ENCODE data around the gene KCNQ1. TPM values are rescaled to one million over a fixed set of nuclear protein-coding genes. Genes with fewer than 3 reads are reported as not detected.

Gene KCNQ1
- total RNA-seq, 1 experiment from 2014 or later = not detected

DNA sequence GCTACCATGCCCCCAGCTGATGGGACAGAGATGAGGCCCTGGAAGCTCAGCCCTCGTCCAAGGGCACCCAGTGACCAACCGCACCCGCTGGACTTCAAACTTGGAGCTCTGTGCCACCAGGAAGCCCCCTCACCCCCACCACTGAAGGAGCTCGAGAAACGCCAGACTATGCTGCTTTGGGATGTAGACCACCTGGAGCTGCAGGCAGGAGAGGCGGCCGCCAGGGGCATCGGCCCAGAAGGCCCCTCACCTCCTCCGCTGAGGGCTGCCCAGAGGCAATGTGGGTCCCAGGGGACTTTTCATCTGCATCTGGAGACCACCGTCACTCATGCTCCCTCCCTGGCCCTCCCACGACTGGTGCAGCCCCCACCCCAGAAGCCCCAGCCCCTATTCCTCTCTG lies 412.5 kb downstream of the KCNQ1 start:
- DNase-seq (ENCODE audit: extremely low read depth, low read depth) = no peak

DNA sequence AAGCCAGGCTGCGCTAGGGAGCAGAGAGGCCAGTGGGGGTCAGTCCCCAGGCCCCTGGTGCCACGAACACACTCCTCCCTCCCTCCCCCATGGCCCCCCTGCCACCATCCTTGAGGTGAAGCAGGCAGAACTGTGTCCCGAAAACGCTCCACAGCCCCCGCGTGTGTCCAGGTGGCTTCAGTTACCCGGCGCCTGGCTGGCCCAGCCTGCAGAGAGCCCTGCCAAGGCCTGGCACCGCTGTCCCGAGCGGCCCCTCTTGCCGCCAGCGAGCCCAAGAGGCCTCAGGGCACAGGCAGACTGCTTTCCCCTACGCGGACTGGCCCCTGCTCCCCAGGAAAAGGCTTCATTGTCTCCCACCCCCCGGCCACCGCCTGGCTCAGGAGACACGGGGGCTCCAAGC lies 413.1 kb downstream of the KCNQ1 start:
- DNase-seq (ENCODE audit: extremely low read depth, low read depth) = no peak

DNA sequence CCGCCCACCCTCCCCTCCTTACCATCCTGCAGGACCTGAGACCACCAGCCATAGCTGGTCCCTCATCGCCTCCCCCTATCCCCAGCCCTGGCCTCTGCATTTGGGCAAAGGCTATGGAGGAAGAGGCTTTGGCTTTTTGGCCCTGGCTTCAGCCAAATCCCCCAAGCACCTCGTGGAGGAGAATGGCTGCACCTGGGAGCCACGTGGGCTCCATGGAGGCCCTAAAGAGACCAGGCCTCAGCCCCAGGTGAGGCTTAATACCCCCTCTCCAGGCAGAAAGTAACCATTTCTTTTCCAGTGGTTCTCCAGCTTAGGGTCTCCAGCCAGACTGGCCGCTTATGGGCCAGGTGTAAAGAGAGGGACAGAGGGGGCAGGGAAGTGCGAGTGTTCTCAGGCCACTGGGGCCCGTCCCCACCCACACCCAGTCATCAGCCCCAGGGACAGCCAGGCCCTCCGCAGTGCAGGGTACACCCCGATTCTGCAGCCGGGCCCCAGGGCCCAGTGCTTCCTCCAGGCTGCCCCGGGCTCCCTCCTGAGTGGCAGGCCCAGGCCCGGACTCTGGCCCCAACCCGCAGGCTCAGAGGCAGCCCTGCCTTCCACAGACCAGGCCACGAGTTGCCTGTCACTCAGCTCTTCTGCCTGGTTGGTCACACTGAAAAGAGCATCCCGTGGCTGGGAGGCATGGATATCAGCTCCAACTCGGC lies 414.3 kb downstream of the KCNQ1 start:
- DNase-seq (ENCODE audit: extremely low read depth, low read depth) = no peak

DNA sequence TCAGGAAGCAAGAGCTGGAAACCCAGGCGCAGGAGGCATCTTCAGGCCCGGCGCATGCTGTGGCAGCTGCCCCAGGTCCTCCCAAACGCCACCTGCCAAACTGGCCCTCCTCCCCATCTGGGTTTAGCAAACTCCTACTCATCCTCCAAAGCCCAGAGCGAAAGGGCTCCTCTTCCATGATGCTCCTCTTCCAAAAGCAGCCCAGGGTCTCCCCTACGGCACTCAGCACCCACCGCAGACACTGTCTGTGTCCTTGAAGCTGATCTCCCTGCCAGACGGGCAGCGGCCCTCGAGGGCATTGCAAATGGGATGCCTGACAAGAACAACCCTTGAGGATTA lies 414.9 kb downstream of the KCNQ1 start:
- no peak for DNase-seq (ENCODE audit: extremely low read depth, low read depth)

DNA sequence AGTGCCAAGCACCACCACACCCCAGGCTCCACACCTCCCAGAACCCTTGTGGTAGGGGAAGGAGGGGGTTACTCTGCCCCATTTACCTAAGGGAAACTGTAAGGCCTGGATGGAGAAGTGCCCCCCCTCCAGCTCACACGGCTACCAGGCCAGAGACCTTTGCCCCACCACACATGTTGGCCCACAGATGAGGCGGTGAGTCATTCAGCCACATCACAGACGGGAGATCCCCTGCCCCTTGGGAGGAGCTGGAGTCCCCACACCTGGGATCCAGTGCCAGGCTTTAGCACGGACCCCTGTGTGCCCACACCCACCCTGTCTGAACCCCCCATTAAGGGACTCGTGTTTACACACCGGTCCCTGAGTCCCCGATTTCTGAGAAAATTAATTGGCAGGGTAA lies 415.8 kb downstream of the KCNQ1 start:
- DNase-seq (ENCODE audit: extremely low read depth, low read depth) = no peak

DNA sequence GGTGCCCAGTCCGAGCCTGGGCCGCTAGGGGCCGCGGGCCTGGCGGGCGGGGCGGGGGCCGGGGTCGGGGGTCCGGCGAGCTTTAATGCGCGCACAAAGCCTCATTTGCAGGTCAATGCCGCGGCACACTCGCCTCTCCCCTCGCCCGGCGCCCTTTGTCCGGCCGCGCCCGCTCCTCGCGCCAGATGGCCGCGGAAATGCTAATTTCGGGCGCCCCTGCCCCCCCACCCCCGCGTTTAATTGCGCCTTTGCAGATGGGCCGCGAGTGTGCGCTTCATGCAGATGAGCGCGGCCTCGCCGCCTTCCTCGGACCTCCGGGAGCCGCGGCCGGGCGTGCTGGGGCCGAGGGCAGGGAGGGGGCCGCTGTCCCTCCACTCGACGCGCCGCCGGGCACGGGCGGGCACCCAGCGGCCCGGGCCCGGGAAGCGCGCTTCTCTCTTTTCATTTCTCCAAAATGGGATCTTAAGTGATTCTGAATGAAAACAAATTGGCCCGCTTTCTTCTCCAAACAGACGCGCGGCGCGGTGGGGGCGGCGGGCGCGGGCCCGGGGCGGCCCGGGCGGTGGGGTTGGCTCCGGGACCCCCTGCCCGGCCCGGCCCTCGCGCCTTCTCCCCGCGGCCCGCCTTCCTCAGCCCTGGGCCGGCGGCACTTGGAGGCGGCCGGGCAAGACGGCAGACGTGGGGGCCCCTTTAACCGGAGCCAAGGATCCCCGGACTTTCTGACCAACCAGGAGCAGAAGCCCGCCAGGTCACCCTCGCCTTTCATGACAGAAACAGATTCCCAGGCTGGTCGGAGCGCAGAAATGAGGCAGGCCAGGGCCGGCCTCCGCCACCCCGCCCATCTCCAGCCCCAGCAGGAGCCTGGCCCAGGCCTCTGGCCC lies 417.8 kb downstream of the KCNQ1 start:
- DNase-seq (ENCODE audit: extremely low read depth, low read depth) = no peak

- no peak for DNase-seq (ENCODE audit: extremely low read depth, low read depth)
These were observed 418.4 kb downstream of the KCNQ1 start for GRCh38 chr11:2863276-2863618.

GRCh38 chr11:2864901-2865300 lies 420.1 kb downstream of the KCNQ1 start:
- DNase-seq (ENCODE audit: extremely low read depth, low read depth) = no peak

DNA sequence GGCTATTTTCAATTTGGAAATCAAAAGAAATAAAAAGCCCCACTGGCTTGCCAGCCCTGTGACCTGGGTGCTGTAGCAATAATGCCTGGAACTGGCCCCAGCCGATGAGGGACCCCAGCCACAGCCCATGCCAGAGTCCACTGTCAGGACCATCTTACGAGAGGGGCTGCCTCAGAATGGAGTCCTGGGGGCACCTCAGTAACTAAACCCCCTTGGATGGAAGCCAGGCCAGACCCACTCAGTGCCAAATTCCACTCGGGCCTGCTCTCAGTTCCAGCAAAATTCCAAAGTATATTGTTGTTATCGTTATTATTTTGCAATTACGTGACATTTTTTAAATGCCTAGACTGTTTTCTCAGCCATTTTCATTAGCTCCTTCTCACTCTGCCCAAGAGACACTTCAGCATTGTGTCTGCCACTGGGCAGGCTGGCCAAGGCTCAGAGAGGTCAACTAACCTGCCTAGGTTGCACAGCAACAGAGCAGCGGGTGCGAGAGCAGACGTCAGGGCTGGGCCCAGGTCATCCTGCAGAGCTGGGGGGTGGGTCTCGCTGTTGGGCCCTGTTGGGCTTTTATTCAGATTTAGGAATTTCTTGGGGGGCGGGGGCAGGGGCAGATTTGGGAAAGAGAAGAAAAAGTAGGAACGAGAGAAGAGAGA lies 421.2 kb downstream of the KCNQ1 start:
- DNase-seq (ENCODE audit: extremely low read depth, low read depth) = no peak

GRCh38 chr11:2867142-2867541 lies 422.3 kb downstream of the KCNQ1 start:
- no peak for DNase-seq (ENCODE audit: extremely low read depth, low read depth)

DNA sequence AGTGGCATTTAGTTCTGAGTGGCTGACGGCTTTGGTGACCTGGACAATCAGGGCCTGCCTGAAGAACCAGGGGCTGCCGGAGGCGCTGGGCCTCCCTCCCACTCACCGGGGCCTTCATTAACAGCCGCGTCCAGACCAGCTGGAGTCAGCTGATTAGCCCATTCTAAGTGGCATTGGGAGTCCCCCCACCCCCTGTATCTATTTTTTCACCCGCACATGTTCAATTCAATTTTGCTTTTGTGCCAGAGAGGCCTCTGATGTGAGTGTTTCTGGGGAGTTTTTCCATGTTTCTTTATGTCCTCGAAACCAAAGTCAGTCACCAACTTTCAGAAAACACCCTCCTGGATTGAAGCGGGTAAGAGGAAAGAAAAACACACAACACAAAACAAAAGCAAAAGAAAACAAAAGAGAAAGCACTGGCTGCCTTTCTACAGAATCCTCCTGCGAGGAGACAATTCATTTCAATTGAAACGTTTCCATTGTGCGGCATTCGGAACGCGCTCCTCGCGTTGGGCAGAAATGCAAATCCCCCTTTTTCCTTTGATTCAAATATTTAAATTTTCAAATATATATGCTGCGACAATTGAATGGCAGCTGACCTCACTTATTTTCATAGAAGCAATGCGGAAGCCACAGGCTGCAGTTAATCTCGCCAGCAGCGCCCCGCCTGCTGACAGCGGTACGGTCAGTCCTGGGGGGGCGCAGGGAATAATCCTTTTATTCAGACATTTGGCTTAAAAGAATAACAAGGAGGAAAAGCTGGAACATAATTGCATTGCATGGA lies 423.1 kb downstream of the KCNQ1 start:
- no peak for DNase-seq (ENCODE audit: extremely low read depth, low read depth)

GRCh38 chr11:2868506-2869133 lies 423.8 kb downstream of the KCNQ1 start:
- no peak for DNase-seq (ENCODE audit: extremely low read depth, low read depth)

DNA sequence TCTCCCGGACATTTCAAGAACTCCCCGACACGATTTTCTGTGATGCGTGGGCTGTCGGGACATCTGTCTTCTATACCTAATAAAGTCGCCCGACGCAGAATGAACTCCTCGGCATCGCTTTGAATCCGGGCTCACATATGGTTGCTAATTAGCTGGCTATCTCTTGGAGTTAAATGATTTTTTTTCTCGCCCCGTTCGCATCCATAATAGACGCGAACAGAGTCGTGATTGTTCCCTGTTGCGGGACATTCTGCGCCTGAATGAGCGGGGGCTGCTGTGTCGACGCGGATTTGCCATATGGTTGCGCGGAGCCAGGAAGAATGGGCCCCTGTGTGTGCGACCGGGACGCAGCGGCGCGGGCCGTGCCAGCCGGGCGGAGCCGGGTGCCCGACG lies 424.3 kb downstream of the KCNQ1 start:
- no peak for DNase-seq (ENCODE audit: extremely low read depth, low read depth)

GRCh38 chr11:2869561-2870427 lies 425.0 kb downstream of the KCNQ1 start:
- DNase-seq (ENCODE audit: extremely low read depth, low read depth) = no peak

DNA sequence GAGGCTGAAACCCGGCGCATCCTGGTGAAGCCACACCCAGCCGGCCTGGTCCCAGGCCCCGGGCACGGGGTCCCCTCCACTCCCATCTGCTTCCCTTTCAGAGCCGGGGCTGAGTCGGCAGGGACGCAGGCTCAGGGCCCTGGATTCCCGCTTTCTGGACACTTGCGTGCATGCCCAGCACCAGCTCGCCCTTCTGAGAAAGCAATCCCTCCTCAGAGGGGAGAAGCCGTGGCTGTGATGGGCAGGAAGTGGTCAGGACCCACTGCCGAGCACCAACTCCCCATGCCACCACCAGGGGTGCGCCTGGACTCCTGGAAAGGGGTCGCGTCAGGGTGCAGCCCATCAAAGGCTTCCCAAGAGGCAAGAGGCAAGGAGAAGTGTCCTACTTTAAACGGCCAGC lies 425.7 kb downstream of the KCNQ1 start:
- no peak for DNase-seq (ENCODE audit: extremely low read depth, low read depth)

DNA sequence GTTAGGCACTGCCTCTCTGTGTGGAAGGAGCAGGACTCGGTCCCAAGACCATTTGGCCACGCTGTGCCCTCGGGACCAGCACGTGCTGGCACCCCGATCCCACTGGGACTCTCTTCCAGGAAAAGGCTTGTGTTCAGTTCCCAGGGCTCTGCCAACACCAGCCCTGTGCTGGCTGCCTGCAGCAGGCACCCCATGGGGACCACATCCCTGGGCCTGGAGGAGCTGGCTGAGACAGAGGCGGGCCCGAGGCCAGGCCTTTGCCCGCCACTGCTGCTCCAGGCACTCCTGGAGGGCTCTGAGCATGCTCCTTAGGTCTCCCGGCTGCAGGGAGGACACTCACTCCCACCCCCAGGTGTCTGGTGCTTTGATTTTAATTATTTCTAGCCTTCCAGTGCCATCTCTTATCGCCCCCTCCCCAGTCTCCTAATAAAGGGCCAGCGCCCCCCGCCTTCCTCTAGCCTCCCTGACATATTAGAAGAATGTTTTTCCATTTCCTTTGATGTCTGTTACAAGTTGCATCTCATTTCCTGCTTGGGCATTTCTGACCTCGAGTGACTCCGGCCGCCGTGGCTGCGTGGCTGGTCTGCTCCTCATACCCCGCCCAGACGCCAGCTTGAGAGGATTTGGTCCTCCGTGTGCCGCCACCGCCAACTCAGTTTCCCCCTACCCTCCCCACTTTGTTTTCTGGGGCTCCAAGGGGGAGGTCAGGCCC lies 426.3 kb downstream of the KCNQ1 start:
- DNase-seq (ENCODE audit: extremely low read depth, low read depth) = no peak

DNA sequence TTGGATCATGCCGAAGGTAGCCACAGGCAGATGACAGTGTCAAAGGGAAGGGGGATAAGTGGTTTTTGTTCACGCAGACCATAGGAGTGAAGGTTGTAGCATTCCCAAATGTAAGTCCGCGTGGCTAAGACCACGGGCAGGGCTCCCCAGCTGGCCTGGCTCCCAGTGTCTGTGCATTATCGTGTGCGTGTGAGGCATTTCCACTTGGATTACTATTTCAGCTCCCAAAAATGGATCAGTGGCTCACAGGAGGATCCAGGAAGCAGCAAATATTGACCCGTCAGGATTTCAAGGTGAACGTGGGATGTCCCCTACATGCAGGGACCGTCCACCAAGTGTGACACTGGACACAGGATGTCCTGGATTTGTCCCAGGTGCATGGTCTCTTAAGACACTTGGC lies 430.2 kb downstream of the KCNQ1 start:
- DNase-seq (ENCODE audit: extremely low read depth, low read depth) = no peak

- no peak for DNase-seq (ENCODE audit: extremely low read depth, low read depth)
These were observed 432.7 kb downstream of the KCNQ1 start for GRCh38 chr11:2877474-2877873.

DNA sequence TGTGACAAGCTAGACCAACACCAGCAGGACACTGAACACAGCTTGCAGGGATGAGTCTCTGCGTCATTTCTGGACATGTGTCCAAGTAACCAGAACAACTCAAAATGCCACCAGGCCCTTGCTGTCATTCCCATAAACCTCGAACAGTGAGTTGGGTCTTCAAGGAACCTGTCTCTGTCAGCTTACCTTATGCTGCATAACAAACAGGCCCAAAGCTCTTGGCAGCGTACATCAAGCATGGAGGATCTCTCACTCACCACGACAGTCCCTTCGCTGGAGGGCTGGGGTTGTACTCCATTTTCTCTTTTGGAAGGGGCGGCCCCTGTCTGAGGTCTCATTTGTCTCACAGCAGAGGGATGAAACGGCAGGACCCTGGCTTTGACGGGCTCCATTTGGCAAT lies 434.0 kb downstream of the KCNQ1 start:
- no peak for DNase-seq (ENCODE audit: extremely low read depth, low read depth)
